Measurements from ENCODE around the gene TIGD3. TPM values are rescaled to one million over a fixed set of nuclear protein-coding genes. Genes with fewer than 3 reads are reported as not detected.

Gene TIGD3
- under 1 TPM in 3 of 6 experiments, not detected in 3; 0.10 to 0.28 (median 0.20) TPM for total RNA-seq
- long read RNA-seq: 0 reads

- ATAC-seq: peak; percentile 86 to 93 (median 90)
- WGBS (ENCODE audit: insufficient coverage, low coverage, low lambda C conversion rate, missing lambda C conversion rate): 0% methylated on average over 16 of the region's 79 CpGs
- Histone ChIP-seq H3K27me3 (no peaks in the 10 kb centered on the region), H3K9me3 (no peaks in the 10 kb centered on the region), H3K27ac (peak within 1 kb of the TSS in 1 of 3 donors; percentile 18), H3K4me3 (peak within 1 kb of the TSS; percentile 52 to 65 (median 64)), H3K4me1 (peaks cover 0 to 35% (median 10%) of the 10 kb centered on the region in 4 donors), H3K36me3 (peaks cover 0 to 28% (median 9%) of the 10 kb centered on the region in 4 donors)
- peak; percentile 97 to 98 (median 97) for DNase-seq
- peak; percentile 71 for TF ChIP-seq POLR2A (IDR thresholded peaks at IDR 0.05)
- TF ChIP-seq CTCF (IDR thresholded peaks at IDR 0.05): no peak
- intact Hi-C loops (cut with DNase I): loop anchor here in 1 of 2 donors (5.0 kb wide), 1 partner anchor 38 kb away; no protein-coding TSS in a partner anchor
Observed at GRCh38 chr11:65354265-65355012, at the start of gene TIGD3. Gene TIGD3 (plus strand): TSS chr11:65354751. CDS start chr11:65355809, 1,058 bp downstream.

GRCh38 chr11:65305501-65306268 lies 48.9 kb upstream of the TIGD3 start:
- no peaks in the 10 kb centered on the region for H3K27me3 ChIP-seq
- DNase-seq (peak; percentile 48 to 76 (median 72)), ATAC-seq (peak; percentile 74 to 85 (median 84))
- TF ChIP-seq POLR2A (IDR thresholded peaks at IDR 0.05): no peak
- no peak for TF ChIP-seq CTCF (IDR thresholded peaks at IDR 0.05)
- H3K9me3 ChIP-seq: no peaks in the 10 kb centered on the region
- no peaks in the 10 kb centered on the region for H3K36me3 ChIP-seq
- no peak overlapping the region for H3K4me3 ChIP-seq
- 51% methylated on average over 16 of the region's 17 CpGs for WGBS (ENCODE audit: insufficient coverage, low coverage, low lambda C conversion rate, missing lambda C conversion rate)
- intact Hi-C loops (cut with DNase I): no loop called here
- peaks cover 0 to 28% (median 10%) of the 10 kb centered on the region in 4 donors for H3K4me1 ChIP-seq
- H3K27ac ChIP-seq: peak overlapping the region in 2 of 3 donors; percentile 34 to 52

- intact Hi-C loops (cut with DNase I): no loop called here
- no peak overlapping the region for H3K4me3 ChIP-seq
- no peak for ATAC-seq
- H3K9me3 ChIP-seq: no peaks in the 10 kb centered on the region
- H3K36me3 ChIP-seq: no peaks in the 10 kb centered on the region
- WGBS (ENCODE audit: insufficient coverage, low coverage, low lambda C conversion rate, missing lambda C conversion rate): 59% methylated on average over 6 of the region's 6 CpGs
- no peak overlapping the region for H3K27ac ChIP-seq
- TF ChIP-seq CTCF (IDR thresholded peaks at IDR 0.05) (no peak), POLR2A (IDR thresholded peaks at IDR 0.05) (no peak)
- H3K27me3 ChIP-seq: no peaks in the 10 kb centered on the region
- peaks cover 0 to 28% (median 10%) of the 10 kb centered on the region in 4 donors for H3K4me1 ChIP-seq
- no peak for DNase-seq
Observed at GRCh38 chr11:65307298-65308229, 47.0 kb upstream of the TIGD3 start.

All from right lobe of liver (tissue), 6 donors.